Stimulated activated naive CD8-positive, alpha-beta T cell treated with anti-CD3 and anti-CD28 coated beads, Interleukin-15, amount 100 ng/mL, for 72 hours (primary cell): ENCODE measurements around the gene ANO8.
"Not testable (repeated sequence)": the region's sequence is repeated elsewhere in the genome, so short reads cannot be mapped to it uniquely, and the experiment has no call there.

Experiments used
- ATAC-seq: fragments of 150-1000 bp; cut with Tn5 transposase; 2 replicates; pipeline ENCODE4 v1.10.0; 2021; ENCODE audit warnings: mild to moderate bottlenecking, moderate library complexity
- DNase-seq, 2 donors: peaks; one replicate each; pipeline ENCODE4 v3.0.0; 2021 to 2022
- H3K27ac Mint-ChIP-seq, 2 donors: one replicate each; pipeline ENCODE4 v1.8.0; 2022; ENCODE audit warnings: mild to moderate bottlenecking in 2 of 2, mixed read lengths in 2 of 2, moderate library complexity in 2 of 2
- H3K27me3 Mint-ChIP-seq: one replicate; pipeline ENCODE4 v1.8.0; 2022; ENCODE audit warnings: mixed read lengths
- H3K4me1 Mint-ChIP-seq: one replicate; pipeline ENCODE4 v1.8.0; 2022; ENCODE audit warnings: mild to moderate bottlenecking, mixed read lengths
- H3K4me3 Mint-ChIP-seq, 2 donors: one replicate each; pipeline ENCODE4 v1.8.0; 2022; ENCODE audit warnings: mild to moderate bottlenecking in 2 of 2, mixed read lengths in 2 of 2, moderate library complexity in 1 of 2
- H3K9me3 Mint-ChIP-seq, 2 donors: one replicate each; pipeline ENCODE4 v1.8.0; 2022; ENCODE audit warnings: mixed read lengths in 2 of 2

Gene ANO8

GRCh38 chr19:17300992-17301619, 33.5 kb downstream of the ANO8 start:
- no peak overlapping the region for H3K27ac Mint-ChIP-seq
- DNase-seq (no peak), ATAC-seq (no peak)

GRCh38 chr19:17296976-17297375, 37.7 kb downstream of the ANO8 start:
- DNase-seq (no peak), ATAC-seq (no peak)
- Mint-ChIP-seq H3K9me3 (no peaks in the 10 kb centered on the region), H3K27ac (peak overlapping the region in 1 of 2 donors; percentile 59), H3K4me3 (no peak overlapping the region), H3K27me3 (no peaks in the 10 kb centered on the region), H3K4me1 (peaks cover 45% of the 10 kb centered on the region)

More at GRCh38 chr19:17300992-17301619, 33.5 kb downstream of the ANO8 start:
- H3K4me3 Mint-ChIP-seq = no peak overlapping the region
- H3K27me3 Mint-ChIP-seq = no peaks in the 10 kb centered on the region
- H3K4me1 Mint-ChIP-seq = peaks cover 44% of the 10 kb centered on the region
- H3K9me3 Mint-ChIP-seq = no peaks in the 10 kb centered on the region

GRCh38 chr19:17296273-17296672, 38.4 kb downstream of the ANO8 start:
- Mint-ChIP-seq H3K27ac (peak overlapping the region in 1 of 2 donors; percentile 57), H3K4me1 (peaks cover 42% of the 10 kb centered on the region), H3K9me3 (no peaks in the 10 kb centered on the region), H3K27me3 (no peaks in the 10 kb centered on the region), H3K4me3 (no peak overlapping the region)
- DNase-seq (no peak), ATAC-seq (no peak)

GRCh38 chr19:17295551-17295950, 39.1 kb downstream of the ANO8 start:
- H3K4me1 Mint-ChIP-seq = peaks cover 41% of the 10 kb centered on the region
- H3K4me3 Mint-ChIP-seq, DNase-seq, H3K27me3 Mint-ChIP-seq, H3K9me3 Mint-ChIP-seq, ATAC-seq, H3K27ac Mint-ChIP-seq: not testable (repeated sequence)

GRCh38 chr19:17294051-17294891, 40.4 kb downstream of the ANO8 start:
- H3K4me3 Mint-ChIP-seq = no peak overlapping the region
- ATAC-seq = no peak

GRCh38 chr19:17293605-17294004, 41.0 kb downstream of the ANO8 start:
- H3K27ac Mint-ChIP-seq = peak overlapping the region in 1 of 2 donors; percentile 33
- H3K4me1 Mint-ChIP-seq = peaks cover 41% of the 10 kb centered on the region
- H3K27me3 Mint-ChIP-seq = no peaks in the 10 kb centered on the region
- DNase-seq (no peak), ATAC-seq (no peak)
- H3K9me3 Mint-ChIP-seq = no peaks in the 10 kb centered on the region
- no peak overlapping the region for H3K4me3 Mint-ChIP-seq

More at GRCh38 chr19:17294051-17294891, 40.4 kb downstream of the ANO8 start:
- Mint-ChIP-seq H3K4me1 (peaks cover 41% of the 10 kb centered on the region), H3K27me3 (no peaks in the 10 kb centered on the region), H3K9me3 (no peaks in the 10 kb centered on the region), H3K27ac (peak overlapping the region in 1 of 2 donors; percentile 33)
- peak; percentile 47 to 56 for DNase-seq

GRCh38 chr19:17292301-17293074, 42.2 kb downstream of the ANO8 start:
- peak overlapping the region; percentile 61 to 95 for H3K27ac Mint-ChIP-seq
- peaks cover 41% of the 10 kb centered on the region for H3K4me1 Mint-ChIP-seq
- no peaks in the 10 kb centered on the region for H3K9me3 Mint-ChIP-seq
- peak; percentile 97 for ATAC-seq
- peak overlapping the region; percentile 90 to 94 for H3K4me3 Mint-ChIP-seq
- peak; percentile 83 to 90 for DNase-seq
- H3K27me3 Mint-ChIP-seq = no peaks in the 10 kb centered on the region

GRCh38 chr19:17289489-17289888, 45.2 kb downstream of the ANO8 start:
- DNase-seq = peak; percentile 42 to 65
- ATAC-seq = no peak
- H3K9me3 Mint-ChIP-seq = no peaks in the 10 kb centered on the region
- H3K4me1 Mint-ChIP-seq = peaks cover 28% of the 10 kb centered on the region
- H3K27me3 Mint-ChIP-seq = no peaks in the 10 kb centered on the region
- no peak overlapping the region for H3K27ac Mint-ChIP-seq
- H3K4me3 Mint-ChIP-seq = no peak overlapping the region

GRCh38 chr19:17286752-17287151, 47.9 kb downstream of the ANO8 start:
- no peak overlapping the region for H3K4me3 Mint-ChIP-seq
- no peaks in the 10 kb centered on the region for H3K9me3 Mint-ChIP-seq
- ATAC-seq (no peak), DNase-seq (no peak)
- H3K4me1 Mint-ChIP-seq = peaks cover 21% of the 10 kb centered on the region
- no peaks in the 10 kb centered on the region for H3K27me3 Mint-ChIP-seq
- no peak overlapping the region for H3K27ac Mint-ChIP-seq

- H3K4me1 Mint-ChIP-seq = peaks cover 24% of the 10 kb centered on the region
- ATAC-seq (no peak), DNase-seq (no peak)
- no peak overlapping the region for H3K4me3 Mint-ChIP-seq
- H3K9me3 Mint-ChIP-seq = no peaks in the 10 kb centered on the region
- H3K27me3 Mint-ChIP-seq = no peaks in the 10 kb centered on the region
- H3K27ac Mint-ChIP-seq = no peak overlapping the region
Measured at GRCh38 chr19:17286263-17286662, 48.4 kb downstream of the ANO8 start.

- Mint-ChIP-seq H3K4me1 (peaks cover 27% of the 10 kb centered on the region), H3K9me3 (no peaks in the 10 kb centered on the region), H3K27ac (no peak overlapping the region), H3K4me3 (no peak overlapping the region), H3K27me3 (no peaks in the 10 kb centered on the region)
- ATAC-seq = no peak
- DNase-seq = no peak
Measured at GRCh38 chr19:17285415-17286135, 49.1 kb downstream of the ANO8 start.

GRCh38 chr19:17283504-17283996, 51.1 kb downstream of the ANO8 start:
- no peaks in the 10 kb centered on the region for H3K9me3 Mint-ChIP-seq
- H3K4me1 Mint-ChIP-seq = peaks cover 27% of the 10 kb centered on the region
- no peaks in the 10 kb centered on the region for H3K27me3 Mint-ChIP-seq
- DNase-seq (no peak), ATAC-seq (no peak)
- no peak overlapping the region for H3K27ac Mint-ChIP-seq
- peak overlapping the region in 1 of 2 donors; percentile 67 for H3K4me3 Mint-ChIP-seq

- peak; percentile 82 to 86 for DNase-seq
- Mint-ChIP-seq H3K27me3 (no peaks in the 10 kb centered on the region), H3K4me3 (peak overlapping the region; percentile 90 to 96), H3K4me1 (peaks cover 27% of the 10 kb centered on the region), H3K9me3 (no peaks in the 10 kb centered on the region), H3K27ac (peak overlapping the region; percentile 87 to 94)
- peak; percentile 94 for ATAC-seq
Measured at GRCh38 chr19:17282488-17283125, 52.0 kb downstream of the ANO8 start.

GRCh38 chr19:17281391-17282304, 53.0 kb downstream of the ANO8 start, which contains the start of gene ANKLE1:
Gene ANKLE1, plus strand, starts transcription at chr19:17281901. Its CDS starts 20 bp downstream, at chr19:17281921.
- Mint-ChIP-seq H3K4me1 (peaks cover 27% of the 10 kb centered on the region), H3K27ac (peak within 1 kb of the TSS; percentile 87 to 94), H3K27me3 (no peaks in the 10 kb centered on the region), H3K4me3 (peak within 1 kb of the TSS; percentile 90 to 96), H3K9me3 (no peaks in the 10 kb centered on the region)
- ATAC-seq (peak; percentile 64), DNase-seq (peak; percentile 60 to 65)
